Limb (tissue), 2 donors: ENCODE results near the gene PGM1.
"Not testable (repeated sequence)": the region's sequence is repeated elsewhere in the genome, so short reads cannot be mapped to it uniquely, and the experiment has no call there.

Source experiments
- DNase-seq, 2 donors: peaks; one replicate each; pipeline ENCODE4 v3.0.0-alpha.2; 2016; ENCODE audit errors: extremely low spot score in 2 of 2

The PGM1 gene

DNA sequence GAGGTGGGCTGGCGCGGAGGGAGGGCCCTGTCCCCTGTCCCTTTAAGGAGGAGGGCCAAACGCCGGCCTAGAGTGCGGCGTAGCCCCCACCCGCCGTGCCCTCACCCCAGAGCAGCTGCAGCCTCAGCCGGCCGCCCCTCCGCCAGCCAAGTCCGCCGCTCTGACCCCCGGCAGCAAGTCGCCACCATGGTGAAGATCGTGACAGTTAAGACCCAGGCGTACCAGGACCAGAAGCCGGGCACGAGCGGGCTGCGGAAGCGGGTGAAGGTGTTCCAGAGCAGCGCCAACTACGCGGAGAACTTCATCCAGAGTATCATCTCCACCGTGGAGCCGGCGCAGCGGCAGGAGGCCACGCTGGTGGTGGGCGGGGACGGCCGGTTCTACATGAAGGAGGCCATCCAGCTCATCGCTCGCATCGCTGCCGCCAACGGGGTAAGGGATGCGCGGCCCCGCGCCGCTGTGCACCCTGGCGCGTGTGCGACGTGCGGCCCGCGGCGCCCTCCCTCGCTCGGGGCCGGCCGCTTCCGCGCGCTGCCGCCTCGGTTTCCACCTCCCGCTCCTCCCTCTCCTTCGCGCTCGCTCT is at the start of gene PGM1:
TSS of gene PGM1 (plus strand) at position 109 of the 583 bp plus-strand sequence. CDS start at position 187, 78 bp downstream.
- DNase-seq: peak; percentile 71 to 85

DNA sequence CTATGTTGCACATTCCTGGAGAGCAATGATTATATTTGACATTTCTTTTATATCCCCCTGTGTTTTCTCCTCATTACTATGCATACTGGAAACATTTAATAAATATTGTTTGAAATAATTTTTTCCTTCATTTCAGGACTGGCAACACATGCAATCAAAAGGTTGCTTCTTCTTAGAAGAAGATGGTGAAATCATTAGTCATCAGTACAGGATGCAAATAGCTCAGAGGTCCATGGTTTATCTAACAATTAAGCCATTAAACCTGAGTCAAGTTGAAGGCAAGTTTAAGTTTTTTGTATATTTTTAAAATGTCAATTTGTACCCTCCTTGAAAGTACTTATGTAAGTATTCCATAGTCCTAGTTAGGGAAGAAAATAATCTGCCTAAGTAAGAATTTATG is 47.4 kb upstream of the PGM1 start:
- DNase-seq: no peak

DNA sequence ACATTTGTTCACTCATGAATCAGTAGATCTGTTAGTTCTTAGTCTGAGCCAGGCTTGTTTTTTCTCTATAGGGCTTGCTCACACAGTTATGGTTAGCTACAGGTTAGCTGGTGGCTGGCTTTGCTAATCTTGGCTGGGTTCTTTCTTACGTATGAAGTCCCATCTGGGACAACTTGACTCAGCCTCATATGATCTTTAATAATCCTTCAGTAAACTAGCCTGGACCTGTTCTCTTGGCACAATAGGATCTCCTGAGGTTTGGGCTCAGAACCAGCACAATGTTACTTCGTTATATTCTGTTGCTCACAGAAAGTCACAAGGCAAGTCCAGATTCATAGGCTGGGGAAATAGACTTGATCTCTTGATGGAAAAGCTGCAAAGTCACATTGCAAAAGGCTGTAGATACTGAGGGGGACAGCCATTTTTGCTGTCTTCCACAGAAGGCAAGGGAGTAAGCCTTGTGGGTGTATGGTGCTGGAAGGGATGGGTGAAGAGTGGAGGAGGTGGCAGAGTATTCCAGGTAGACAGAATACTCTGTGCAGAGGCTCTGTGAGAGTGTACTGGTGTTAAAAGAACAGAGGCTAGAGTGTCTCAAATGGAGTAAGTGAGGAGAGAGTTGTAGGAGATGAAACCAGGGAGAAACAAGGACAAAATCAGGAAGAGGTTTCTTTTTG is 45.5 kb upstream of the PGM1 start:
- DNase-seq: no peak

DNA sequence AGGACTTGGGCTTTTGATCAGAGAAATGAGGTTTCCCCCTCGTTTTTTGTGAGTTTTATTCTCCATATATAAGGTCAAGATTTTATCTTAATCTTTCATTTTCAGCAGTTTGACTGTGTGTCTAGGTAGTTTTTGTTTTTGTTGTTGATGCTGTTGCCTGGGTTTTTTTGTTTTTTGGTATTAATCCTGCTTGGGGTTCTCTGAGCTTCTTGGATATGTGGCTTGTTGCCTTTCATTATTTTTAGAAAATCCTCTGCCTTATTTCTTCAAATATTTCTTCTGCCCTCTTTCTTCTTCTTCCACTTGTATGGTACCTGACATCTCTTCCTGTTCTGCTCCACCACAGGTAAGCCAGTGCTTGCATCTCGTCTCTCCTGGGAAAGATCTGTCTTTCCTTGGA is 44.9 kb upstream of the PGM1 start:
- DNase-seq: no peak

DNA sequence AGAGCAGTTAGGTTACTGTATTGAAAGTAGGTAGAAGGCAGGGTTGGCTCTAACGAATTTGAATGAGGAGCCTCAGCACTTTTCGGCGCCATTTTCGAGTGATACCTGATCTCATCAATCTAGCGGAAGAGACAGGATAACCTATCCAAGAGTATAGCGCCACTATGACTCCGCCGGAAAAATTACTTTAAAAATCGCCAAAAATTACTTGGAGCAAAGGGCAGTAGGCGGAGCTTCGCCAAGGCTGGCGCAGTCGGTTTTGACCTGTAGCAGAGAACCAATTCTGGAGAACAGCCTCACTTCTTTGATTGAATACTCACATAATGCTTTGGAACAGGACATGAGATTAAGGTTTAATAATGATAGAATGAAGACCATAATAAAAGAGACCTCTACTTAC is 44.3 kb upstream of the PGM1 start:
- DNase-seq: no peak

DNA sequence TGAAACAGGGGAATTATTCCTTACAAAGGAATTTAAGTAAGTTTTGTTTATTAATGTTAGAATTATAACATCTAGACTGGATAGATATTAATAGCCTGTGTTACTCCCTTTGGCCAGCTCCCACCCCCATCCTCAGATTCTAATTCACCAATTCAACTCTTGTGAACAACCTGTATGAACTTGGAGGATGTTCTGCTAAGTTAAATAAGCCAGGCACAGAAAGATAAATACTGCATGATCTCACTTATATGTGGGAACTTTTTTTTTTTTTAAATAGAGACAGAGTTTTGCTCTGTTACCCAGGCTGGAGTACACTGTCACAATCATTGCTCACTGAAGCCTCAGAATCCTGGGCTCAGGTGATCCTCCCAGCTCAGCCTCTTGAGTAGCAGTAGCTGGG is 37.7 kb upstream of the PGM1 start:
- DNase-seq: no peak

DNA sequence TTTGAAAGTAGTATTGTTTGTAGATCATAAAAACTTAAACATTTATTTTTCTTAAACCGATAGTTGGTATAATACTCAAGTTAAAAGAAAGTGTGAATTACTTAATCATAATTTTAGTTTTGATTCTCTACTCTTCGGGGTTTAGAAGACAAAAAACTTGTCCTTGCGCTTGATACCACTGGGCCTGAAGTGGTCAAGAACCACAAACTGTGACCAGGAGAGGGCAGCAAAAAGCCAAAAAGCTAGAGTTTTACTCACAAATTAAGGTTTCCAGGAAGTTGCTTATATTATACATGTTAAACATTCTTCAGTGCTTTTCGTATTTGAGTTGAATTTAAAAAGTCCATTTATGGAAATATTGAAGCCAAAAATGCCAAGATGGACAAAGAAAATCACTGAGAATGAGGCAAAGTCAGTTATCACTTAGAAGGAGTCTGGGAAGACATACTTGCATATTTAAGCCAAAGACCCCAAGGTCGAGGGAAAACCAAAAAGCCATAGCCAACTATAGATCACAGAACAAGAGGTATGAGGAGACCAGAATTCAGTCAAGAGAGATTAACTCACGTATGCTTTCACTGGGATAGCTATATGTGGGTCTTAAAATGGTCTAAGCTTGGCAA is 35.7 kb upstream of the PGM1 start:
- peak; percentile 31 to 36 for DNase-seq

DNA sequence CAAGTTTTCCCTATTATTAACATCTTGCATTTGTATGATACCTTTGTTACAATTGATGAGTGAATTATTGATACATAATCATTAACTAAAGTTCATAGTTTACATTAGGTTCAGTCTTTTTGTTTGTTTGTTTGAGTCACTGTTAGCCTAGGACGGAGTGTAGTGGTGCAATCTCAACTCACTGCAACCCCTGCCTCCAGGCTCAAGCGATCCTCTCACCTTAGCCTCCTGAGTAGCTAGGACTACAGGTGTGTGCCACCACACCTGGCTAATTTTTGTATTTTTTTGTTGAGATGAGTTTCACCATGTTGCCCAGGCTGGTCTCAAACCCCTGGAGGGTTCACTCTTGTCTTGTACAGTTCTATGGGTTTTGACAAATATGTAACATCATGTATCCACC is 33.9 kb upstream of the PGM1 start:
- DNase-seq: no peak

DNA sequence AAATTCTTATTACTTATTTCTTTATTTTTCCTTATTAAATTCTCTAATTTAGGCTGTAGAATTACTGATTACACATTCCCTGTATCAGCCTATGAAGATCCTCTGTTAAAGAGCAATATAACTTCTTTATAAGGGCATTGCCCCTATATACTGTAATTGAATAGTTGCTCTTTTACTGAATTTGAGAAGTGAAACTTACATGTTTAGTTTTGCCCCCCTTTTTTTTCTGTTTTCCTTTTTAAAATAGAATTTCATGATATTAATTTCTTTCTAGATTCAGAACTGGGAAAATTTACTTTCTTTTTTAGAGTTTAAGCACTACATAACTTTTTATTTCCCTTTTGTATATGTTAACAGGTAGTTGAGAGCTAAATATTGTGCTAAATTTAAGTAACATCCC is 29.5 kb upstream of the PGM1 start:
- no peak for DNase-seq

DNA sequence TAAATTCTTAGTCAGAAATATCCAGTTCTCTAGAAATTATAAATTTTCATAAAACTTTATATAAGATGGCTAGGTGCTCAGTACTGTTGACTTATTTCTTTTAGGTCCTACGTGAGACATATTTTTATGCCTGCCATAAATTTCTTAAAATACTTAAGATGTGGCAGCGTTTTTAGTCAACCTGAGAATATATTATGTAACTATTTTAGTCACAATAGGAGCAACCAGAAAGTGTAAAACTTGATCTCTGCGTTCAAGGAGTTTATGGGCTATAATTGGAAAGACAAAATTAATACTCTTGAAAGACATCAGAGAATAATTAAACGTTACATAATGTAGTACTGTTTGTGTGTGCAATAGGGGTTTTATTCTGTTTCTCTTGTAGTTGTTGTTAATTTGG is 24.1 kb upstream of the PGM1 start:
- no peak for DNase-seq

DNA sequence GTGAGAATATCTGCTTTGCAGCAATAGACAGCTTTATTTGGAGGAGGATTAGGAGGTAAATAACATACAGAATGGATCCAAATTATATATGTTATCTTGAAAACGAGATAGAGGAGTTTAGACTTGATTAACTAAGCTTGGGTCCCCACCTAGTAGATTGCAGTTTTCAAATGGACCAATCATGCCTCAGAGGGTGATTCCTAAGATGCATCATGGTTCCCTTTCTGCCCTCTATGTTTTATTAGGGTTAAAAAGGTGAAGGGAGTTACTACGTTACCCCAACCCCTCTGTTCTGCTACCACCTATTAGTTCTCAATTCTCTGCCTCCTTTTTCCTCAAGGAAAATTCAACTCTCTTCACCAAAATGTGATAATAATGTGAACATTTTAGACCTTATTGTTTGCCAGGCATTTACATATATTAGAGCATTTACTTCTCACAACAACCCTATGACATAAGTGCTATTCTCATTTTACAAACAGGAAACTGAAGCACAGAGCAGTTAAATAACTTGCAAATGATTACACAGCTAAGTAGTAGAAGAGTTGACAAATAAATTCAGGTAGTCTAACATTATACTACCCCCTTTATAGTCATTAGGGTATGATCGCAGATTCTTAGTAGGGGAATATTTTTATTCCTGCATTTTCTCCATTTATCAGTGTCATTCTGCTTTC is 23.4 kb upstream of the PGM1 start:
- no peak for DNase-seq

DNA sequence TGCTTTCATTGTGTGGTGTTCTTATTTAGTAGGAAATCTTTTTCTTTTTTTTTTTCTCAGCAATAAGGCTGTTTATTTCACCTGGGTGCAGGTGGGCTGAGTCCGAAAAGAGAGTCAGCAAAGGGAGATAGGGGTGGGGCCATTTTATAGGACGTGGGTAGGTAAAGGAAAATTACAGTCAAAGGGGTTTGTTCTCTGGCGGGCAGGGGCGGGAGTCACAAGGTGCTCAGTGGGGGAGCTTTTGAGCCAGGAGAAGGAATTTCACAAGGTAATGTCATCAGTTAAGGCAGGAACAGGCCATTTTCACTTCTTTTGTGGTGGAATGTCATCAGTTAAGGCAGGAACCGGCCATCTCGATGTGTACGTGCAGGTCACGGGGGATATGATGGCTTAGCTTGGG is 20.5 kb upstream of the PGM1 start:
- DNase-seq: not testable (repeated sequence)

DNA sequence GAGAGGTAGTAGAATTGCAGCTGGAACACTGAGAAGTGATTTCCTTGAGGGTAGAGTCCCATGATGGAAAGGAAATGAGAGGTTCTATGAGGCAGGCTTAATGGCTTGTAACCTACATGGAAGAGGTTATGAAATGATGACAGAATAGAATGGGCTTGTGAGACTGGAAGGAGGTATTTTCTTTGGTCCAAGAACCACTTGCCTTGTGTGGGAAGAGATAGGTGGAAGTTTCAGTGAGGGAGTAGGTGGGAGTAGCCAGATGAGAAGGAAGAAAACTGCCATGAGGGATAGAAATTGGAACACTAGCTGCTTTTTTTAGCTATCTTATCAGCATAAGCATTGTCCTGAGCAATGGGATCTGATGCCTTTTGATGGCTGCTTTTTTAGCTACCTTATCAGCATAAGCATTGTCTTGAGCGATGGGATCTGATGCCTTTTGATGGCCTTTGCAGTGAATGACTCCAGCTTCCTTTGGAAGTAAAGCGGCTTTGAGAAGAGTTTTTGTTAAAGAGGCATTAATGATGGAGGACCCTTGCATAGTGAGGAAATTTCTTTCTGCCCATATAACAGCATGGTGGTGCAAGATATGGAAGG is 18.9 kb upstream of the PGM1 start:
- DNase-seq: not testable (repeated sequence)

DNA sequence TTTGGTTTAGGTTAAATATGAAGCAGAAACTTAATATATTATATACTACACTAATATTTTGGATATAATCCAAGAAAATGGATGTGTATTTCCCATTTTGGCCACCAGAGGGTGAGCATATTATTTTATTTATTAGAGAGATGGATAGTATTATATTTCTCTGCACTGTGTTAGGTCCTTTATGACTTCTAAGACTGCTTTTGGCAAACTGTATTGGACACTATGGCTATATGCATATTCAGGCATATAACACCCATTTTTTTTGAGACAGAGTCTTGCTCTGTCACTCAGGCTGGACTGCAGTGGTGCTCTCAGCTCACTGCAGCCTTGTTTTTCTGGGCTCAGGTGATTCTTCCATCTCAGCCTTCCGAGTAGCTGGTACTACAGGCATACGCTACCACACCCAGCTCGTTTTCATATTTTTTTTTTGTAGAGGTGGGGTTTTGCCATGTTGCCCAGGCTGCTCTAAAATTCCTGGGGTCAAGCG is 17.8 kb upstream of the PGM1 start:
- peak in 1 of 2 donors; percentile 43 for DNase-seq

DNA sequence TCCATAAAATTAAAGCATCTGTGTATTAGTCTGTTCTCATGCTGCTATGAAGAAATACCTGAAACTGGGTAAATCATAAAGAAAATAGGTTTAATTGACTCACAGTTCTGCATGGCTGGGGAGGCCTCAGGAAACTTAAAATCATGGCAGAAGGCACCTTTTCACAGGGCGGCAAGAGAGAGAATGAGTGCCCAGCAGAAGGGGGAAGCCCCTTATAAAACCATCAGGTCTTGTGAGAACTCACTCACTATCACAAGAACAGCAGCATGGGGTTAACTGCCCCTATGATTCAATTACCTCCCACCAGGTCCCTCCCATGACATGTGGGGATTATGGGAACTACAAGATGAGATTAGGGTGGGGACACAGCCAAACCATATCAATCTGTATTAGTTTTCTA is 6.9 kb upstream of the PGM1 start:
- not testable (repeated sequence) for DNase-seq

DNA sequence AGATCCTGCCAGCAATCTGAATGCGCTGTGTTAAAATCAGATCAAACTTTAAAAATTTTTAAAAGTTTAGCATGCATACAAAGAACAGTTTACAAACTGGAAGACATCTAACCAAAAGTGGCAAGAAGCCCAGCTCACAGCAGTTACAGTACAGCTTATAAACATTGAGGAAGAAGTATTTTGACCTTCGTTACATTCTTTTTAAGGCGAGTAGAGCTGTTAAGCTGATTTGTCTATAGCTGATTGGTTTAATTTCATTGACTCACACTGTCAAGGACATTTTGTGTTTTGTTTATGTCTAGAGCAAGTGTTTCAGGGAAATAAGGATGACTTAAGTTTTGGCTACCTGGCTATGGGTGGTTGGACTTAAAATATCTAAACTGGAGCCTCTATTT is 3.0 kb upstream of the PGM1 start:
- no peak for DNase-seq

DNA sequence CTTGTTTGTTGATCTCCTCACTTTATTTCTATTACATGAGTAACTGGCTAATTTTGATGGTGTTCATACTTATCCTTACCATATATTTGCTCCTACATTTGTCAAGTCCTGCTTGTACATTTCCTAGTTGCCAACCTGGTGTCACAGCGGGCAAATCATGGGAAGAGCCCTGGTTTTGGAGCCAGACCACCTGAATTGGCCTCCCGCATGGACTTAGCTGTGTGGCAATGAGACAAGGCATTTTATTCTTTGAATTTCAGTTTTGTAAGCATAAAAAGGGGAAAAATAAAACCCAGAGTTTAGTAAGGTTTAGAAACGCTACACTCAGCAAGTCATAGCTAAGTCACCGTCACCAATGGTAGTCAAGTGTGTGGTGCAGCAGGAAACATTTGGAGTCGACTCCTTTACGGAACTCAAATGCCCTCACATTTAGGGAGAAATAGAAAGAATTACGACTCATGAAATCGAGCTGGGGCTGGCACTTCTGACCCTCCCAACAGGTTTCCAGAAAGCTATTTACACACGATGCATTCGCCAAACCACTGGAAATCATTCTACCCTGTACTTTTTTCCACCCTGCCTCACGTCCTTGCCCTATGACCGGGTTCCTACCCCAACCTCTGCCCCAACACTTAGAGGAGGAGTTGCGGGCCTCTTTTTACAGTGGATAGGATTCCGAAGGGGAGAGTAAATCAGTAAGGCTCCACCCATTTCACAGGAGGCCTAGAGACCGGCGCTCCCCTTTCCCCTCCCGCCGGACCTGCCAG is 492 bp upstream of the PGM1 start:
- DNase-seq: peak in 1 of 2 donors; percentile 36

DNA sequence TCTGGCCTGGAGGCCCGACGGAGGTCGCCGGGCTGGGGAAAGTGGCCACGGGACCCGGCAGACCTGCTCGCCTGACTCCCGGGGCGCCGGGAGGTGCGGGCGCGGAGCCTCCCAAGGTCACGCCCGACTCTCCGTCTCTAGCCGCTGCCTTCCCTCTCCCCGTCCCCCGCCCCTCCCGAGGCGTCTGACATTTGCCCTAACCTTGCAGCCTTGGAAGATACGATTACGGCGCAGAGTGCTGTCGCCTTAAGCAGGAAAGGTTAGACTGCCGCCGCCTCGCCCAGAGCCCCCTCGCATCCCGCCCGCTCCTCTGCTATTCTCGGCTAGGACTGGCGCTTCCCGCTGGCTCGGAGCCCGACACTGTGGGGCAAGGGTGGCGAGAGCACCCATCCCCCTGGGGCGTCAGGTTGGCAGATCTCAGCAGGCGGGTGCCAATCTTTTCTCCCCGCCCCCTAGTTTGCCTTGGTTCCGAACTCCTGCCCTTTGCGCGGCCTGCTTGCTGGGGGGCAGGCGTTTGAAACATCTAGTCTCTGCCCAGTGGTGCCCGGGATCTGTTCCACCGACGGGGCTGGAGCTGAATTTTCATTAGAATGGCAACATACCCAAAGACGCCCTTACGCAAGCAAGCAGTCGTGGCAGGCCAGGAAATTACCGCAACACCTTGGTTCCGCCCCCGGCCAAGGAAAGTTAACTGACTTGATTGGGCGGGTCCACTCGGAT is 835 bp downstream of the PGM1 start:
- no peak for DNase-seq

DNA sequence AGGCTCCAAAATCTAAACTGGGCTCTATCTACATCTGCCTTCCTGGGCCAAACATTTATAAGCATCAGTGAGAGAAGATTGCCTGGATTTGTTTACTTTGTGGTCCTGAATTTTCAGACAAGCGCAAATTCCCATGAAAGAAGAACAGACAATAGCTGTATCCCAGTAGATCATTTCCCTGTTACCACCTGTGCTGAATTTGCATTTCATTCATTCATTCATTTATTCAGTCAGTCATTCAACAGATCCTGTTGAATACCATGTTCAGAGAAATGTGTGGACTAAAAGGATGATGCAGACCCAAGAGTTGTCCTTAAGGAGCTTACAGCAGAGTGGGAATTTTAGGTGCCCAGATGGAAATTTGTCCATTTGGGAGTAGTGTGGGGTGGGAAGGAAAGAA is 2.2 kb downstream of the PGM1 start:
- no peak for DNase-seq

DNA sequence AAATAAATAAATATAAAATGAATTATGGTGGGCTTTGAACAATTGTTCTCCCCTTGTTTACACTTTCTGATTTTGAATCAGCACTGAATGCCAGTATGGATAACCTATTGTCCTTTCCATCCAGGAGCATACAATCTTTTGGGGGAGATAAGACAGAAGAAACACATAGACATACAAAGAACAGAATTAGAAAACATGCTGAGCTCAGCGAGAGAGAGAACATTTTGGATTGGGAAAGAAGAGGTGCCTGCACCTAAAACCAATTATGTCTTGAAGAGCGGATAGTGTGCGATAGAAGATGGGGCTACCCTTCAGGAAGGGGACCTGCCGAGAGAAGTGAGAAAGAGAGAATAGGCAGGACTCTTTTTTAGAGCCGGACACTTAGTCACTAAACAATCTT is 6.6 kb downstream of the PGM1 start:
- no peak for DNase-seq

DNA sequence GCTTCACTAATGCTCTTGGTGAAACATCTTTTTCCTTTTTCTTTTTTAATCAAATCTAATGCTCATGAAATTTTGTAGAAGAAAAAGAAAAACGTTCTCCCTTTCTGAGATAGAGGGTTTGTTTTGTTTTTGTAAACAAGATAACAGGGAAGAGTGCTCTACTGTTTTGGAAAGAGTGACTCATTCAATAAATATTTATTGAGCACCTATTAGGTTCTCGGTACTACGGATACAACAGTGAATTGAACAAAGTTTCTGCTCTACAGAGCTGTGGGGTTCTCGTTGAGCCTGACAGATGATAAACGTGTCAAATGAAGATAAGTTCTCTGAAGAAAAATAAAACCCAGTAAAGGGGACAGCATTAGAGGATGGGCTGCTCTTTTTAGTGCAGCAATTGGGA is 7.0 kb downstream of the PGM1 start:
- DNase-seq: no peak
